Mononuclear cell (primary cell): Measurements from ENCODE around the gene CPNE9. TPM values are rescaled to one million over a fixed set of nuclear protein-coding genes. Genes with fewer than 3 reads are reported as not detected.

Experiments used
- H3K27me3 ChIP-seq: 2 replicates; pipeline ENCODE4 v1.6.0; 2011; ENCODE audit warnings: low read length, control low read depth; ENCODE audit not compliant: insufficient read depth
- H3K4me1 ChIP-seq: 2 replicates; pipeline ENCODE4 v1.5.1; 2011; ENCODE audit warnings: mild to moderate bottlenecking, low read length, control low read depth; ENCODE audit not compliant: insufficient read depth
- H3K4me3 ChIP-seq: 2 replicates; pipeline ENCODE4 v1.5.1; 2011; ENCODE audit warnings: mild to moderate bottlenecking, low read length, moderate library complexity
- H3K9me3 ChIP-seq: 2 replicates; pipeline ENCODE4 v1.5.1; 2011; ENCODE audit warnings: low read depth, mild to moderate bottlenecking, control low read depth, low read length
- total RNA-seq: library from RNA; depleted of rRNA; stranded (reverse); fragments of >200 nt; gene quantifications from one replicate; pipeline ENCODE4 v1.2.3, GENCODE V29; 2012

Gene CPNE9
- total RNA-seq, 1 donor: not detected

GRCh38 chr3:9716801-9717555 lies 13.3 kb downstream of the CPNE9 start:
- H3K4me1 ChIP-seq: peaks cover 38% of the 10 kb centered on the region
- no peaks in the 10 kb centered on the region for H3K9me3 ChIP-seq
- H3K4me3 ChIP-seq: no peak overlapping the region

GRCh38 chr3:9717563-9717962 lies 13.9 kb downstream of the CPNE9 start:
- H3K9me3 ChIP-seq: no peaks in the 10 kb centered on the region
- H3K27me3 ChIP-seq: no peaks in the 10 kb centered on the region
- no peak overlapping the region for H3K4me3 ChIP-seq
- peaks cover 39% of the 10 kb centered on the region for H3K4me1 ChIP-seq

More at GRCh38 chr3:9716801-9717555, 13.3 kb downstream of the CPNE9 start:
- H3K27me3 ChIP-seq: no peaks in the 10 kb centered on the region

DNA sequence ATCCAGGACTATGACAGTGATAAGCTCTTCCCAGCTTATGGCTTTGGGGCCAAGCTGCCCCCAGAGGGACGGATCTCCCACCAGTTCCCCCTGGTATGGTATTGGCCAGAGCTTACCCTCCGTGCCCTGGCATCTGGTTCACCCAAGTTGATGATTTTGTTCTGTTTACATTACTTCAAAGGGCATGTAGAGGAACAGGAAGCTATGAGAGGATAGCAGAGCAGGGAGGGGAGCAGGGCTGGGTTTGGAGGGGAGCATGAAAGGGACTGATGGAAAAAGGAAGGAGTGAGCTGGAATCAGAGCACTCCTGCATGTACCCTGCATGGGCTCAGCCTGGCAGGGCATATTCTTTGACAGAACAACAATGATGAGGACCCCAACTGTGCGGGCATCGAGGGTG lies 14.5 kb downstream of the CPNE9 start:
- no peaks in the 10 kb centered on the region for H3K9me3 ChIP-seq
- no peaks in the 10 kb centered on the region for H3K27me3 ChIP-seq
- H3K4me3 ChIP-seq: no peak overlapping the region
- H3K4me1 ChIP-seq: peaks cover 39% of the 10 kb centered on the region

DNA sequence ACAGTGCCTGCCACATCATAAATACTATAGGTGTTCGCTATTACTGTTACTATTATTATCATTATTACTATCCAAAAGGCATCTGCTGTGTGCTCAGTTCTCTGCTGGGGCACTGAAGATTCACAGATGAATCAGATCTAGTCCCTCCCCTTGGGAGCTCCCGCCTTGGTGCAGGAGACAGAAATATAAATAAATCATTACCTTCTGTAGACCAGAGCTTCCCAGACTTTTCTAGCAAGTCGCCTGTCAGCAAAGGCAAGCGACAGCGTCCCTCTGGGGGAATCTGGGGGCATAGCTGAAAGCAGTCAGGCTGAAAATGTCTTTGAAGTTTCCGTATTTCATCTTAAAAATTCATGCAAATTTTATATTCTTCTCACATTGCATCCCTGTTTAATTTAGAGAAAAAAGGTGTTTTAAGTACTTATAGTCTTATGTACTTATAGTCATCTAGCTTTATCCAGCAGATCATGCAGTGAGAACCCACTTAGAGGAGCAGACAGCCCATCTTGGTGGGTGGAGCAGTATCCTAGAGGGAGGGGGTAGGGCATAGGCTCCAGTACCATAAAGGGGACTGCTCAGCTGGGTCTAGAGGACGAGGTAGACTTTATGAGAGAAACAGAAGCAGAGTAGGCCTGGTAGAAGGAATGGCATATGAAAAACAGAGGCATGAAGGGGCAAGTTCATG lies 17.5 kb downstream of the CPNE9 start:
- H3K27me3 ChIP-seq: no peaks in the 10 kb centered on the region
- no peak overlapping the region for H3K4me3 ChIP-seq
- no peaks in the 10 kb centered on the region for H3K9me3 ChIP-seq
- peaks cover 25% of the 10 kb centered on the region for H3K4me1 ChIP-seq

DNA sequence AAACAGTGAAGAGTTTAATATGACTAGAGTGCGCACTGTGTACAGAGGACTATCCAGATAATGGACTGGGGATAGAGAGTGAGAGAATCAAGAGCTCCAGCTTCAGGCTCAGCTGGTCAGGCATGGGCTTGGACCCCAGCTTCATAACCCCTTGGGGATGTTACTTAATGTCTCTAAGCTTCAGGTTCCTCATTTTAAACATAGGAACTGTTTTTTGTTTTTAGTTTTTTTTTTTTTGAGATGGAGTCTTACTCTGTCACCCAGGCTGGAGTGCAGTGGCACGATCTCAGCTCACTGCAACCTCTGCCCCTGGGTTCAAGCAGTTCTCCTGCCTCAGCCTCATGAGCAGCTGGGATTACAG lies 18.0 kb downstream of the CPNE9 start:
- Histone ChIP-seq H3K4me3 (no peak overlapping the region), H3K4me1 (peaks cover 22% of the 10 kb centered on the region), H3K9me3 (no peaks in the 10 kb centered on the region), H3K27me3 (no peaks in the 10 kb centered on the region)

GRCh38 chr3:9725775-9726515 lies 22.3 kb downstream of the CPNE9 start:
- Histone ChIP-seq H3K4me1 (peaks cover 29% of the 10 kb centered on the region), H3K9me3 (no peaks in the 10 kb centered on the region), H3K27me3 (no peaks in the 10 kb centered on the region), H3K4me3 (no peak overlapping the region)

- H3K4me3 ChIP-seq: no peak overlapping the region
- H3K9me3 ChIP-seq: no peaks in the 10 kb centered on the region
- H3K4me1 ChIP-seq: peaks cover 21% of the 10 kb centered on the region
- H3K27me3 ChIP-seq: no peaks in the 10 kb centered on the region
Measured at GRCh38 chr3:9727041-9727595, 23.5 kb downstream of the CPNE9 start.

GRCh38 chr3:9727743-9728142 lies 24.1 kb downstream of the CPNE9 start:
- Histone ChIP-seq H3K4me3 (no peak overlapping the region), H3K4me1 (peaks cover 27% of the 10 kb centered on the region), H3K9me3 (no peaks in the 10 kb centered on the region), H3K27me3 (no peaks in the 10 kb centered on the region)

DNA sequence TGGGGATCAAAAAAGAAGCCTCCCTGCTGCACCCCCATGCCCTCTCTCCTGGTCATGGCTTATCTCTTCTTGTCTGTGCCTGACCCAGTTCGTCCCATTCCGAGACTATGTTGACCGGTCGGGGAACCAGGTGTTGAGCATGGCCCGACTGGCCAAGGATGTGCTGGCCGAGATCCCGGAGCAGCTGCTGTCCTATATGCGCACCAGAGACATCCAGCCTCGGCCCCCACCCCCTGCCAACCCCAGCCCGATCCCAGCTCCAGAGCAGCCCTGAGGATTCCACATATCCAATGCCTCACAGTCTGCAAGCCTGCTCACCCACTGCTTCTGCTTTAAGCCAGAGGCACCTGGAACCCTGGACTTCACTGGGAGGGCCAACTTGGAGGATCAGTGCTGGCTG lies 25.8 kb downstream of the CPNE9 start:
- Histone ChIP-seq H3K27me3 (no peaks in the 10 kb centered on the region), H3K9me3 (no peaks in the 10 kb centered on the region), H3K4me3 (no peak overlapping the region), H3K4me1 (peaks cover 44% of the 10 kb centered on the region)

- H3K4me3 ChIP-seq: peak overlapping the region; percentile 83
- no peaks in the 10 kb centered on the region for H3K9me3 ChIP-seq
- peaks cover 55% of the 10 kb centered on the region for H3K4me1 ChIP-seq
- no peaks in the 10 kb centered on the region for H3K27me3 ChIP-seq
Measured at GRCh38 chr3:9730657-9731205, 27.1 kb downstream of the CPNE9 start.

- peak within 1 kb of the TSS; percentile 83 for H3K4me3 ChIP-seq
- H3K27me3 ChIP-seq: no peaks in the 10 kb centered on the region
- peaks cover 55% of the 10 kb centered on the region for H3K4me1 ChIP-seq
Measured at GRCh38 chr3:9731206-9732079, 27.8 kb downstream of the CPNE9 start, which contains the start of gene BRPF1. Gene BRPF1 (plus strand): TSS chr3:9731735. CDS start chr3:9734141, 2,406 bp downstream.

GRCh38 chr3:9732080-9732739 lies 28.6 kb downstream of the CPNE9 start:
- peaks cover 47% of the 10 kb centered on the region for H3K4me1 ChIP-seq
- H3K4me3 ChIP-seq: peak overlapping the region; percentile 83
- no peaks in the 10 kb centered on the region for H3K27me3 ChIP-seq

More at GRCh38 chr3:9731206-9732079, 27.8 kb downstream of the CPNE9 start, which contains the start of gene BRPF1:
- H3K9me3 ChIP-seq: no peaks in the 10 kb centered on the region

GRCh38 chr3:9732740-9733115 lies 29.1 kb downstream of the CPNE9 start:
- H3K27me3 ChIP-seq: no peaks in the 10 kb centered on the region
- peaks cover 42% of the 10 kb centered on the region for H3K4me1 ChIP-seq
- peak overlapping the region; percentile 83 for H3K4me3 ChIP-seq
- no peaks in the 10 kb centered on the region for H3K9me3 ChIP-seq

More at GRCh38 chr3:9732080-9732739, 28.6 kb downstream of the CPNE9 start:
- no peaks in the 10 kb centered on the region for H3K9me3 ChIP-seq
